Activated naive CD8-positive, alpha-beta T cell treated with anti-CD3 and anti-CD28 coated beads for 36 hours (primary cell): ENCODE results near the gene NAA50. TPM values are rescaled to one million over a fixed set of nuclear protein-coding genes. Genes with fewer than 3 reads are reported as not detected.

Source experiments
- DNase-seq: peaks from one replicate; pipeline ENCODE4 v3.0.0; 2021
- H3K27ac Mint-ChIP-seq: one replicate; pipeline ENCODE4 v1.8.0; 2022; ENCODE audit warnings: mild to moderate bottlenecking, moderate library complexity, mixed read lengths
- H3K27me3 Mint-ChIP-seq: one replicate; pipeline ENCODE4 v1.8.0; 2022; ENCODE audit warnings: mild to moderate bottlenecking, mixed read lengths
- H3K36me3 Mint-ChIP-seq: one replicate; pipeline ENCODE4 v1.8.0; 2021; ENCODE audit warnings: mild to moderate bottlenecking, mixed read lengths
- H3K4me1 Mint-ChIP-seq: one replicate; pipeline ENCODE4 v1.8.0; 2021; ENCODE audit warnings: mixed read lengths
- H3K4me3 Mint-ChIP-seq: one replicate; pipeline ENCODE4 v1.8.0; 2022; ENCODE audit warnings: mild to moderate bottlenecking, moderate library complexity, mixed read lengths
- H3K9me3 Mint-ChIP-seq: one replicate; pipeline ENCODE4 v1.8.0; 2022; ENCODE audit warnings: mixed read lengths
- total RNA-seq, 2 experiments: library from RNA; stranded (reverse); gene quantifications; one replicate each; pipeline ENCODE4 v1.2.3, GENCODE V29; 2021

NAA50 gene
- 100 to 1,000 TPM; 199 to 200 TPM for total RNA-seq

- Mint-ChIP-seq H3K27me3 (peaks cover 4% of the 10 kb centered on the region), H3K36me3 (peaks cover 25% of the 10 kb centered on the region), H3K4me1 (peaks cover 66% of the 10 kb centered on the region), H3K27ac (peak within 1 kb of the TSS; percentile 100), H3K4me3 (peak within 1 kb of the TSS; percentile 88), H3K9me3 (no peaks in the 10 kb centered on the region)
- peak; percentile 91 for DNase-seq
These were observed at the start of gene NAA50 for GRCh38 chr3:113745756-113746547. Gene NAA50 (minus strand): TSS chr3:113746249. CDS start chr3:113745949, 300 bp downstream.

GRCh38 chr3:113795693-113796092 is 49.6 kb upstream of the NAA50 start:
- H3K27ac Mint-ChIP-seq: no peak overlapping the region

GRCh38 chr3:113794526-113794925 is 48.5 kb upstream of the NAA50 start:
- peaks cover 8% of the 10 kb centered on the region for H3K36me3 Mint-ChIP-seq
- H3K4me3 Mint-ChIP-seq: no peak overlapping the region
- no peak for DNase-seq
- H3K27me3 Mint-ChIP-seq: no peaks in the 10 kb centered on the region
- peaks cover 2% of the 10 kb centered on the region for H3K4me1 Mint-ChIP-seq
- H3K9me3 Mint-ChIP-seq: no peaks in the 10 kb centered on the region
- no peak overlapping the region for H3K27ac Mint-ChIP-seq

More at GRCh38 chr3:113795693-113796092, 49.6 kb upstream of the NAA50 start:
- no peak overlapping the region for H3K4me3 Mint-ChIP-seq
- no peaks in the 10 kb centered on the region for H3K27me3 Mint-ChIP-seq
- peaks cover 8% of the 10 kb centered on the region for H3K36me3 Mint-ChIP-seq
- H3K4me1 Mint-ChIP-seq: peaks cover 2% of the 10 kb centered on the region
- H3K9me3 Mint-ChIP-seq: no peaks in the 10 kb centered on the region
- no peak for DNase-seq

GRCh38 chr3:113791381-113791780 is 45.3 kb upstream of the NAA50 start:
- Mint-ChIP-seq H3K36me3 (peaks cover 8% of the 10 kb centered on the region), H3K27ac (no peak overlapping the region), H3K4me1 (peaks cover 2% of the 10 kb centered on the region), H3K27me3 (no peaks in the 10 kb centered on the region), H3K9me3 (no peaks in the 10 kb centered on the region), H3K4me3 (no peak overlapping the region)
- DNase-seq: no peak

GRCh38 chr3:113783980-113784379 is 37.9 kb upstream of the NAA50 start:
- DNase-seq: no peak
- no peaks in the 10 kb centered on the region for H3K9me3 Mint-ChIP-seq
- peak overlapping the region; percentile 52 for H3K27ac Mint-ChIP-seq
- no peaks in the 10 kb centered on the region for H3K36me3 Mint-ChIP-seq
- peaks cover 5% of the 10 kb centered on the region for H3K4me1 Mint-ChIP-seq
- no peak overlapping the region for H3K4me3 Mint-ChIP-seq
- H3K27me3 Mint-ChIP-seq: no peaks in the 10 kb centered on the region

GRCh38 chr3:113783463-113783862 is 37.4 kb upstream of the NAA50 start:
- H3K4me1 Mint-ChIP-seq: peaks cover 5% of the 10 kb centered on the region
- DNase-seq: no peak
- H3K27ac Mint-ChIP-seq: no peak overlapping the region
- no peaks in the 10 kb centered on the region for H3K36me3 Mint-ChIP-seq
- no peak overlapping the region for H3K4me3 Mint-ChIP-seq
- H3K27me3 Mint-ChIP-seq: no peaks in the 10 kb centered on the region
- no peaks in the 10 kb centered on the region for H3K9me3 Mint-ChIP-seq

- H3K27ac Mint-ChIP-seq: no peak overlapping the region
- peaks cover 11% of the 10 kb centered on the region for H3K4me1 Mint-ChIP-seq
- no peak overlapping the region for H3K4me3 Mint-ChIP-seq
- DNase-seq: no peak
- H3K36me3 Mint-ChIP-seq: no peaks in the 10 kb centered on the region
- no peaks in the 10 kb centered on the region for H3K9me3 Mint-ChIP-seq
- H3K27me3 Mint-ChIP-seq: no peaks in the 10 kb centered on the region
These were observed 30.5 kb upstream of the NAA50 start for GRCh38 chr3:113776564-113776963.

- H3K27me3 Mint-ChIP-seq: no peaks in the 10 kb centered on the region
- H3K36me3 Mint-ChIP-seq: no peaks in the 10 kb centered on the region
- H3K4me3 Mint-ChIP-seq: no peak overlapping the region
- peaks cover 10% of the 10 kb centered on the region for H3K4me1 Mint-ChIP-seq
- H3K27ac Mint-ChIP-seq: no peak overlapping the region
- no peak for DNase-seq
- no peaks in the 10 kb centered on the region for H3K9me3 Mint-ChIP-seq
These were observed 29.5 kb upstream of the NAA50 start for GRCh38 chr3:113775516-113775915.

GRCh38 chr3:113773381-113773780 is 27.3 kb upstream of the NAA50 start:
- H3K4me3 Mint-ChIP-seq: no peak overlapping the region
- DNase-seq: no peak
- H3K4me1 Mint-ChIP-seq: peaks cover 14% of the 10 kb centered on the region
- H3K27me3 Mint-ChIP-seq: no peaks in the 10 kb centered on the region
- H3K36me3 Mint-ChIP-seq: no peaks in the 10 kb centered on the region
- H3K27ac Mint-ChIP-seq: no peak overlapping the region
- H3K9me3 Mint-ChIP-seq: no peaks in the 10 kb centered on the region

GRCh38 chr3:113771993-113772392 is 25.9 kb upstream of the NAA50 start:
- Mint-ChIP-seq H3K4me1 (peaks cover 11% of the 10 kb centered on the region), H3K36me3 (no peaks in the 10 kb centered on the region), H3K27ac (no peak overlapping the region), H3K4me3 (no peak overlapping the region), H3K9me3 (no peaks in the 10 kb centered on the region), H3K27me3 (no peaks in the 10 kb centered on the region)
- DNase-seq: no peak

- no peaks in the 10 kb centered on the region for H3K27me3 Mint-ChIP-seq
- DNase-seq: no peak
- H3K27ac Mint-ChIP-seq: no peak overlapping the region
- no peaks in the 10 kb centered on the region for H3K36me3 Mint-ChIP-seq
- peaks cover 9% of the 10 kb centered on the region for H3K4me1 Mint-ChIP-seq
- no peak overlapping the region for H3K4me3 Mint-ChIP-seq
- H3K9me3 Mint-ChIP-seq: no peaks in the 10 kb centered on the region
These were observed 23.5 kb upstream of the NAA50 start for GRCh38 chr3:113769551-113769950.

GRCh38 chr3:113764698-113765097 is 18.6 kb upstream of the NAA50 start:
- H3K4me3 Mint-ChIP-seq: no peak overlapping the region
- H3K27me3 Mint-ChIP-seq: no peaks in the 10 kb centered on the region
- no peaks in the 10 kb centered on the region for H3K9me3 Mint-ChIP-seq
- H3K4me1 Mint-ChIP-seq: peaks cover 6% of the 10 kb centered on the region
- no peaks in the 10 kb centered on the region for H3K36me3 Mint-ChIP-seq
- no peak for DNase-seq
- no peak overlapping the region for H3K27ac Mint-ChIP-seq

GRCh38 chr3:113758389-113759024 is 12.5 kb upstream of the NAA50 start:
- Mint-ChIP-seq H3K4me1 (peaks cover 15% of the 10 kb centered on the region), H3K36me3 (peaks cover 17% of the 10 kb centered on the region), H3K27me3 (no peaks in the 10 kb centered on the region), H3K9me3 (peaks cover 8% of the 10 kb centered on the region), H3K27ac (no peak overlapping the region), H3K4me3 (no peak overlapping the region)
- no peak for DNase-seq

- no peak for DNase-seq
- Mint-ChIP-seq H3K9me3 (peaks cover 8% of the 10 kb centered on the region), H3K4me1 (peaks cover 24% of the 10 kb centered on the region), H3K4me3 (no peak overlapping the region), H3K27ac (no peak overlapping the region), H3K27me3 (no peaks in the 10 kb centered on the region), H3K36me3 (peaks cover 17% of the 10 kb centered on the region)
These were observed 8.6 kb upstream of the NAA50 start for GRCh38 chr3:113754494-113755159.

- Mint-ChIP-seq H3K4me3 (no peak overlapping the region), H3K27ac (no peak overlapping the region), H3K27me3 (no peaks in the 10 kb centered on the region), H3K4me1 (peaks cover 29% of the 10 kb centered on the region), H3K9me3 (peaks cover 5% of the 10 kb centered on the region), H3K36me3 (peaks cover 10% of the 10 kb centered on the region)
- no peak for DNase-seq
These were observed 7.4 kb upstream of the NAA50 start for GRCh38 chr3:113753376-113753985.
